Endothelial cell of umbilical vein (primary cell): ENCODE data around the gene UMPS. TPM values are rescaled to one million over a fixed set of nuclear protein-coding genes. Genes with fewer than 3 reads are reported as not detected.
"Not testable (repeated sequence)": the region's sequence is repeated elsewhere in the genome, so short reads cannot be mapped to it uniquely, and the experiment has no call there.

Experiments used
- BruUV-seq: library from RNA; stranded (reverse); fragments of 400-500 nt; replicated peaks from 2 replicates; lab custom pipeline; 2021; lab: Mats Ljungman, UMichigan
- CTCF ChIA-PET: fragments of 300-600, 350-600 bp; sonication (Branson Sonifier 250); formaldehyde crosslinking; loops from one replicate; lab custom pipeline; 2021; ENCODE audit warnings: antibody characterized with exemption, inconsistent platforms; lab: Charles Lee
- POLR2A ChIA-PET: fragments of 300-600, 350-600 bp; sonication (Branson Sonifier 250); formaldehyde crosslinking; loops from one replicate; lab custom pipeline; 2021; ENCODE audit warnings: antibody characterized with exemption, inconsistent platforms; lab: Charles Lee
- DNase-seq: peaks from one replicate; pipeline ENCODE4 v3.0.0-alpha.2; 2011; ENCODE audit warnings: low read depth, low spot score
- FAIRE-seq: peaks from 2 replicates; lab custom pipeline; 2011; peaks lifted over from hg19 to GRCh38; lab: Jason Lieb, UNC
- H2AFZ ChIP-seq: 2 replicates; pipeline ENCODE4 v1.6.0; 2012; ENCODE audit warnings: low read depth, low read length, control low read depth, inconsistent platforms
- H3K27ac ChIP-seq: 2 replicates; pipeline ENCODE4 v1.5.1; 2011; ENCODE audit warnings: low read depth, mild to moderate bottlenecking, control low read depth, low read length, moderate library complexity; ENCODE audit not compliant: insufficient read depth
- H3K27me3 ChIP-seq, 2 experiments: 2 replicates each; pipeline versions ENCODE4 v1.6.0 to v1.6.1; 2011; ENCODE audit warnings: low read length in 2 of 2, mixed read lengths in 1 of 2; ENCODE audit not compliant: control insufficient read depth in 2 of 2, insufficient read depth in 2 of 2
- H3K36me3 ChIP-seq, 2 experiments: 2 replicates in 1 of 2; 3 replicates in 1 of 2; pipeline ENCODE4 v1.5.1; 2011; ENCODE audit warnings: low read length in 2 of 2, mild to moderate bottlenecking in 1 of 2, moderate library complexity in 1 of 2; ENCODE audit not compliant: control insufficient read depth in 2 of 2, insufficient read depth in 2 of 2; ENCODE audit errors: extremely low read depth in 1 of 2
- H3K4me1 ChIP-seq: 3 replicates; pipeline ENCODE4 v1.5.1; 2011; ENCODE audit warnings: mild to moderate bottlenecking, low read length; ENCODE audit not compliant: control insufficient read depth, insufficient read depth; ENCODE audit errors: extremely low read depth
- H3K4me2 ChIP-seq: 2 replicates; pipeline ENCODE4 v1.6.1; 2011; ENCODE audit warnings: low read length, control low read depth, mixed read lengths; ENCODE audit not compliant: insufficient read depth
- H3K4me3 ChIP-seq, 3 experiments: fragments of 200-600 bp in 1 of 3; sonication (generic), shearing (Covaris generic) in 1 of 3; replicated peaks in 1 of 3; 2 replicates each; pipeline ENCODE4 v1.5.1; 2011 to 2016; ENCODE audit warnings: control low read depth in 3 of 3, low read length in 3 of 3, mild to moderate bottlenecking in 2 of 3, inconsistent platforms in 1 of 3, low read depth in 1 of 3, moderate library complexity in 1 of 3; ENCODE audit not compliant: insufficient read depth in 1 of 3
- H3K79me2 ChIP-seq: 2 replicates; pipeline ENCODE4 v1.6.0; 2012; ENCODE audit warnings: low read length, inconsistent platforms; ENCODE audit not compliant: control insufficient read depth, insufficient read depth
- H3K9ac ChIP-seq: replicated peaks from 2 replicates; pipeline ENCODE3; 2011; ENCODE audit warnings: low read length, control low read depth; ENCODE audit not compliant: insufficient read depth; ENCODE audit errors: extremely low read depth
- H3K9me1 ChIP-seq: replicated peaks from 3 replicates; pipeline ENCODE4 v1.6.0; 2011; ENCODE audit warnings: mild to moderate bottlenecking, low read length; ENCODE audit not compliant: control insufficient read depth, insufficient read depth; ENCODE audit errors: extremely low read depth
- H3K9me3 ChIP-seq: replicated peaks from 2 replicates; pipeline ENCODE4 v1.5.1; 2012; ENCODE audit warnings: low read length, inconsistent platforms; ENCODE audit not compliant: control insufficient read depth, insufficient read depth
- H4K20me1 ChIP-seq: replicated peaks from 2 replicates; pipeline ENCODE3; 2011; ENCODE audit warnings: mild to moderate bottlenecking, low read length; ENCODE audit not compliant: control insufficient read depth, insufficient read depth; ENCODE audit errors: extremely low read depth
- GATA2 ChIP-seq: IDR thresholded peaks from 2 replicates; pipeline ENCODE4 v1.7.0; 2011; ENCODE audit warnings: low read depth, mild to moderate bottlenecking, moderate library complexity, mixed read lengths, low read length; ENCODE audit not compliant: insufficient read length, insufficient read depth
- MYC ChIP-seq: IDR thresholded peaks from one replicate; pipeline ENCODE4 v1.6.1; 2011; ENCODE audit warnings: mild to moderate bottlenecking, low read depth, low read length
- POLR2A ChIP-seq: IDR thresholded peaks from 2 replicates; pipeline ENCODE4 v1.6.1; 2012; ENCODE audit warnings: low read depth, mild to moderate bottlenecking, control low read depth, low read length
- dilution Hi-C: fragments of 300-500 bp; cut with MboI; formaldehyde crosslinking; loops from one replicate; pipeline ENCODE4 v1.15.0; 2019; ENCODE audit warnings: low sequenced_read_pairs; ENCODE audit not compliant: extremely low pct_ligation_motif_present
- intact Hi-C: fragments of 100-400 bp; cut with micrococcal nuclease; formaldehyde crosslinking; loops from one replicate; pipeline ENCODE4 v1.10.0; 2022
- polyA plus RNA-seq, 4 experiments: library from polyadenylated mRNA; depleted of rRNA in 3 of 4; stranded (reverse) in 3 of 4; unstranded in 1 of 4; fragments of >200 nt; gene quantifications; 2 replicates each; pipeline versions ENCODE4 v1.2.1 to v1.2.3, GENCODE V29; 2011 to 2012; ENCODE audit warnings: missing spikeins in 1 of 4
- total RNA-seq: library from RNA; stranded (reverse); gene quantifications from 2 replicates; pipeline ENCODE4 v1.2.3, GENCODE V29; 2021
- TF ChIP-seq, protein P1 (sequence below), 2 donors: IDR thresholded peaks; 1 replicate in 1 of 2; 2 replicates in 1 of 2; pipeline ENCODE4 v1.5.1; 2011; ENCODE audit warnings: low read length in 2 of 2, mild to moderate bottlenecking in 2 of 2, moderate library complexity in 2 of 2, control low read depth in 1 of 2, inconsistent platforms in 1 of 2, low read depth in 1 of 2; ENCODE audit not compliant: insufficient read depth in 1 of 2; ENCODE audit errors: extremely low read depth in 1 of 2

The UMPS gene
- total and polyA plus RNA-seq, 2 donors (not counting 3 experiments of a cell fraction or from before 2014, with no cell fraction given): 38.6 to 50.2 TPM

DNA sequence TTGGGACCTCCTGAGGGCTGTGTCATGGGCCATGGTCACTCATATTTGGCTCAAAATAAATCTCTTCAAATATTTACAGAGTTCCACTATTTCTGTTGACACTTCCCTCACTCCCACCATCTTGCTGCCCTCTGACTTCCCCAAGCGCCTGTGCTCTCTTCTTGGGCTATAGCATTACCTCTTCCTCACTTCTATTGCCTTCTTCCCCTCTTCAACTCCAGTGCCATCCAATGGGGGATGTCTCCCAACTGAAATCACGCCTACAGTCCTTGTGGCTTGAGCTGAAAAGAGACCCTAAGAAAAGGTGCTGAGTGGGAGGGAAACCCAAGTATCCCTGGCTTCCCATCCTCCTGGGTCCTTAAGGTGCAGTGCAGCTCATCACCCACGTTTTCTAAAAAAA lies 21.8 kb downstream of the UMPS start:
- Histone ChIP-seq H3K4me3 (no peak overlapping the region), H3K27me3 (no peaks in the 10 kb centered on the region), H3K36me3 (no peaks in the 10 kb centered on the region), H4K20me1 (no peaks in the 10 kb centered on the region), H3K9me3 (no peaks in the 10 kb centered on the region), H3K27ac (no peak overlapping the region), H2AFZ (no peak overlapping the region), H3K79me2 (no peaks in the 10 kb centered on the region), H3K4me2 (no peak overlapping the region), H3K9ac (no peak overlapping the region), H3K9me1 (no peaks in the 10 kb centered on the region), H3K4me1 (no peaks in the 10 kb centered on the region)
- dilution Hi-C loops: loop anchor here (25.0 kb wide), 1 partner anchor 135 kb away; the partner anchor contains the start of gene ITGB5
- intact Hi-C loops: no loop called here
- DNase-seq (no peak), FAIRE-seq (no peak)
- ChIA-PET CTCF (interaction anchor here (1.0 to 1.1 kb wide), 2 partner anchors 9 to 149 kb away, joined by 5 to 6 read pairs; no protein-coding TSS in a partner anchor), POLR2A (no interaction called here)
- BruUV-seq: no TSS peak
- TF ChIP-seq GATA2 (no peak), MYC (no peak), POLR2A (no peak)
- TF ChIP-seq, protein P1, sequence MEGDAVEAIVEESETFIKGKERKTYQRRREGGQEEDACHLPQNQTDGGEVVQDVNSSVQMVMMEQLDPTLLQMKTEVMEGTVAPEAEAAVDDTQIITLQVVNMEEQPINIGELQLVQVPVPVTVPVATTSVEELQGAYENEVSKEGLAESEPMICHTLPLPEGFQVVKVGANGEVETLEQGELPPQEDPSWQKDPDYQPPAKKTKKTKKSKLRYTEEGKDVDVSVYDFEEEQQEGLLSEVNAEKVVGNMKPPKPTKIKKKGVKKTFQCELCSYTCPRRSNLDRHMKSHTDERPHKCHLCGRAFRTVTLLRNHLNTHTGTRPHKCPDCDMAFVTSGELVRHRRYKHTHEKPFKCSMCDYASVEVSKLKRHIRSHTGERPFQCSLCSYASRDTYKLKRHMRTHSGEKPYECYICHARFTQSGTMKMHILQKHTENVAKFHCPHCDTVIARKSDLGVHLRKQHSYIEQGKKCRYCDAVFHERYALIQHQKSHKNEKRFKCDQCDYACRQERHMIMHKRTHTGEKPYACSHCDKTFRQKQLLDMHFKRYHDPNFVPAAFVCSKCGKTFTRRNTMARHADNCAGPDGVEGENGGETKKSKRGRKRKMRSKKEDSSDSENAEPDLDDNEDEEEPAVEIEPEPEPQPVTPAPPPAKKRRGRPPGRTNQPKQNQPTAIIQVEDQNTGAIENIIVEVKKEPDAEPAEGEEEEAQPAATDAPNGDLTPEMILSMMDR (IDR thresholded peaks at IDR 0.05; ENCODE audit: extremely low read depth in 1 of 2, insufficient read depth in 1 of 2, low read depth in 1 of 2, low read length in 2 of 2): no peak

DNA sequence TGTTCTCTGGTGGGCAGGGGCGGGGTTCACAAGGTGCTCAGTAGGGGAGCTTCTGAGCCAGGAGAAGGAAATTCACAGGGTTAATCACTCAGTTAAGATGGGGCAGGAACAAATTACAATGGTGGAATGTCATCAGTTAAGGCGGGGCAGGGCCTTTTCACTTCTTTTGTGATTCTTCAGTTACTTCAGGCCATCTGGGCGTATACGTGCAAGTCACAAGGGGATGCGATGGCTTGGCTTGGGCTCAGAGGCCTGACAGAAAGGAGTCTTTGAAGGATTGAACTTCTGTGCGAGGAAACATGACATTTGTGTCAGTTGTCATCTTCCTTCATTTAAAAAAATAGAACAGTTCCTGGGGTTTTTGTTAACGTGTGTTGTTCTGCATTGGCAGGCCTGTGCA lies 27.7 kb downstream of the UMPS start:
- H3K79me2 ChIP-seq, POLR2A ChIA-PET, FAIRE-seq, H4K20me1 ChIP-seq, intact Hi-C loops, H3K27ac ChIP-seq, H3K9ac ChIP-seq, H3K9me3 ChIP-seq, H3K27me3 ChIP-seq, H3K4me1 ChIP-seq, H3K9me1 ChIP-seq, DNase-seq, H3K36me3 ChIP-seq, BruUV-seq, H3K4me3 ChIP-seq, H3K4me2 ChIP-seq, H2AFZ ChIP-seq: not testable (repeated sequence)
- dilution Hi-C loops: loop anchor here (25.0 kb wide), 1 partner anchor 129 kb away; the partner anchor contains the start of gene ITGB5
- CTCF ChIA-PET: interaction anchor here (1.0 to 1.4 kb wide), 3 partner anchors 29 to 143 kb away, joined by 4 to 6 read pairs (median 5); no protein-coding TSS in a partner anchor
